PC-9 (cell line): Measurements from ENCODE around the gene E2F7. TPM values are rescaled to one million over a fixed set of nuclear protein-coding genes. Genes with fewer than 3 reads are reported as not detected.

Experiments
- BruUV-seq: library from RNA; stranded (reverse); fragments of 400-500 nt; replicated peaks from 2 replicates; lab custom pipeline; 2021; lab: Mats Ljungman, UMichigan
- CTCF ChIA-PET: fragments of 300-600 bp; sonication (Branson Sonifier 250); formaldehyde crosslinking; loops from one replicate; lab custom pipeline; 2022; ENCODE audit warnings: antibody characterized with exemption; lab: Charles Lee
- POLR2A ChIA-PET: fragments of 300-600 bp; sonication (Branson Sonifier 250); formaldehyde crosslinking; loops from one replicate; lab custom pipeline; 2022; ENCODE audit warnings: antibody characterized with exemption; ENCODE audit not compliant: unreplicated experiment; lab: Charles Lee
- DNase-seq, 2 experiments: peaks; one replicate each; pipeline versions ENCODE4 v3.0.0 to v3.0.0-alpha.2; 2015 to 2022; ENCODE audit warnings: mixed read lengths in 1 of 2
- H2AFZ ChIP-seq: fragments of 200-600 bp; sonication (generic); 2 replicates; pipeline ENCODE4 v1.8.1; 2017; ENCODE audit warnings: antibody characterized with exemption
- H3F3A ChIP-seq: fragments of 200-600 bp; sonication (generic); 2 replicates; pipeline ENCODE4 v1.8.1; 2017; ENCODE audit warnings: antibody characterized with exemption, mild to moderate bottlenecking, low read depth; ENCODE audit not compliant: insufficient read depth
- H3K27ac ChIP-seq: fragments of 200-600 bp; sonication (generic); 2 replicates; pipeline ENCODE4 v1.6.1; 2016; ENCODE audit warnings: mixed run types
- H3K27me3 ChIP-seq: fragments of 200-600 bp; sonication (generic); 2 replicates; pipeline ENCODE4 v1.6.1; 2016; ENCODE audit warnings: low read depth, mixed run types; ENCODE audit not compliant: insufficient read depth
- H3K36me3 ChIP-seq: fragments of 200-600 bp; sonication (generic); 2 replicates; pipeline ENCODE4 v1.6.1; 2016; ENCODE audit warnings: low read depth, mixed run types
- H3K4me1 ChIP-seq: fragments of 200-600 bp; sonication (generic); replicated peaks from 2 replicates; pipeline ENCODE4 v1.6.1; 2016; ENCODE audit warnings: mixed run types; ENCODE audit not compliant: insufficient read depth
- H3K4me2 ChIP-seq: fragments of 200-600 bp; sonication (generic); 2 replicates; pipeline ENCODE4 v1.6.1; 2017; ENCODE audit warnings: mixed run types
- H3K4me3 ChIP-seq: fragments of 200-600 bp; sonication (generic); 2 replicates; pipeline ENCODE4 v1.6.1; 2016; ENCODE audit warnings: mixed run types
- H3K79me2 ChIP-seq: fragments of 200-600 bp; sonication (generic); 2 replicates; pipeline ENCODE4 v1.6.1; 2017; ENCODE audit warnings: low read depth, mixed run types
- H3K9me2 ChIP-seq: fragments of 200-600 bp; sonication (generic); 2 replicates; pipeline ENCODE4 v1.8.1; 2017; ENCODE audit warnings: mild to moderate bottlenecking; ENCODE audit not compliant: insufficient read depth
- H3K9me3 ChIP-seq: fragments of 200-600 bp; sonication (generic); 2 replicates; pipeline ENCODE4 v1.8.1; 2016; ENCODE audit warnings: low read depth; ENCODE audit not compliant: insufficient read depth
- H4K20me1 ChIP-seq: fragments of 200-600 bp; sonication (generic); 2 replicates; pipeline ENCODE4 v1.8.1; 2017; ENCODE audit not compliant: insufficient read depth
- EZH2 ChIP-seq: fragments of 200-600 bp; sonication (generic); IDR thresholded peaks from 2 replicates; pipeline ENCODE4 v1.8.0; 2017; ENCODE audit warnings: antibody characterized with exemption, low read depth
- intact Hi-C: fragments of 100-400 bp; cut with micrococcal nuclease; formaldehyde crosslinking; loops from one replicate; pipeline ENCODE4 v1.10.0; 2022; ENCODE audit not compliant: unreplicated experiment
- total RNA-seq: library from RNA; stranded (reverse); gene quantifications from 2 replicates; pipeline ENCODE4 v1.2.3, GENCODE V29; 2021
- TF ChIP-seq, protein P1 (sequence below): fragments of 200-600 bp; sonication (generic); conservative IDR thresholded peaks from 2 replicates; pipeline ENCODE4 v1.6.1; 2017; ENCODE audit warnings: mixed run types, antibody characterized with exemption, mild to moderate bottlenecking, moderate library complexity

The E2F7 gene
- total RNA-seq, 1 experiment from 2014 or later = 14.6 TPM

DNA sequence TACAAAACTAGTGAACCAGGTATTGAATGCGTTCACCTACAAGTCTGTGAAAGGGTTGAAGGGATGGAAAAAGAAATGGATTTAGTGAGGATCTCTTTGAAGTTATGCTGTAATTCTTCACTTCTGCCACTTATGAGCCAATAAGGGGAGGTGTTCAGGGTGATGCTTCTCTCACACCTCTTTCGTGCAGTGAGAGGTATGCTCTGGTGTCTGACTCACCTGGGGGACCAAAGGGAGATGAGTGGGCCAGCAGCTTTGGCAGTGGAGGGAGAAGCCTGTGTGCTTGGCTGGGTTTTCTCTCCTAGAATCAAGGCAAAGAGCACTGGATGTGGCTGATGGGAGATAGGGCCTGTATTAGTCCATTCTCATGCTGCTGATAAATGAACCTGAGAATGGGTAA is 45.4 kb downstream of the E2F7 start:
- Histone ChIP-seq H4K20me1 (no peaks in the 10 kb centered on the region), H3K9me3 (no peaks in the 10 kb centered on the region), H3K4me1 (no peaks in the 10 kb centered on the region), H3K27me3 (no peaks in the 10 kb centered on the region), H3K27ac (no peak overlapping the region), H3K9me2 (no peaks in the 10 kb centered on the region), H3F3A (no peaks in the 10 kb centered on the region), H3K4me3 (no peak overlapping the region), H2AFZ (no peak overlapping the region), H3K4me2 (no peak overlapping the region), H3K79me2 (no peaks in the 10 kb centered on the region), H3K36me3 (no peaks in the 10 kb centered on the region)
- BruUV-seq = no TSS peak
- TF ChIP-seq EZH2 = no peak
- TF ChIP-seq, protein P1, sequence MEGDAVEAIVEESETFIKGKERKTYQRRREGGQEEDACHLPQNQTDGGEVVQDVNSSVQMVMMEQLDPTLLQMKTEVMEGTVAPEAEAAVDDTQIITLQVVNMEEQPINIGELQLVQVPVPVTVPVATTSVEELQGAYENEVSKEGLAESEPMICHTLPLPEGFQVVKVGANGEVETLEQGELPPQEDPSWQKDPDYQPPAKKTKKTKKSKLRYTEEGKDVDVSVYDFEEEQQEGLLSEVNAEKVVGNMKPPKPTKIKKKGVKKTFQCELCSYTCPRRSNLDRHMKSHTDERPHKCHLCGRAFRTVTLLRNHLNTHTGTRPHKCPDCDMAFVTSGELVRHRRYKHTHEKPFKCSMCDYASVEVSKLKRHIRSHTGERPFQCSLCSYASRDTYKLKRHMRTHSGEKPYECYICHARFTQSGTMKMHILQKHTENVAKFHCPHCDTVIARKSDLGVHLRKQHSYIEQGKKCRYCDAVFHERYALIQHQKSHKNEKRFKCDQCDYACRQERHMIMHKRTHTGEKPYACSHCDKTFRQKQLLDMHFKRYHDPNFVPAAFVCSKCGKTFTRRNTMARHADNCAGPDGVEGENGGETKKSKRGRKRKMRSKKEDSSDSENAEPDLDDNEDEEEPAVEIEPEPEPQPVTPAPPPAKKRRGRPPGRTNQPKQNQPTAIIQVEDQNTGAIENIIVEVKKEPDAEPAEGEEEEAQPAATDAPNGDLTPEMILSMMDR = no peak
- POLR2A ChIA-PET = interaction anchor here (0.7 kb wide), 1 partner anchor 828 kb away, joined by 4 read pairs; no protein-coding TSS in a partner anchor
- DNase-seq = no peak
- CTCF ChIA-PET = interaction anchor here (1.3 kb wide), 1 partner anchor 9 kb away, joined by 3 read pairs; no protein-coding TSS in a partner anchor
- intact Hi-C loops = no loop called here

DNA sequence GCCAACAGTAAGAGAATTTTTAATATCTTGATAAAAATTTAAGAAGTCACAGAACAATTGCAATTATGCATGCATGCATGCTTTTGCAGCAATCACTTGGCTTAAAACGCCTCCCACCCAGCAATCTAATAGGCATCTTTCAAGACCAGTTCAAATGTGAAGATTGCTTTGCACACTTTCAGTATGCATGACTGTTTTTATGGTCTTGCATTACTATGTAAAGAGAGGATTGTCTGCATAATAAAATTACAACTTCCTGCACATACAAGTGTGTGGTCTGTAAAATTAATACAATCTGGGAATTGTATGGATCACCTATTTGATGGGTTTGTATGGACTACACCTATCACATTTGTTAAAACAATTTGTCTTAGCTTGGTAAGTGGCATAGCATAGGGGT is 48.8 kb downstream of the E2F7 start:
- ChIA-PET POLR2A (no interaction called here), CTCF (no interaction called here)
- Histone ChIP-seq H3K27ac (no peak overlapping the region), H2AFZ (no peak overlapping the region), H3K27me3 (no peaks in the 10 kb centered on the region), H3K4me3 (no peak overlapping the region), H3K4me2 (no peak overlapping the region), H3K36me3 (no peaks in the 10 kb centered on the region), H4K20me1 (no peaks in the 10 kb centered on the region), H3K9me3 (no peaks in the 10 kb centered on the region), H3K4me1 (no peaks in the 10 kb centered on the region), H3K79me2 (no peaks in the 10 kb centered on the region), H3K9me2 (no peaks in the 10 kb centered on the region), H3F3A (no peaks in the 10 kb centered on the region)
- TF ChIP-seq EZH2 = no peak
- TF ChIP-seq, protein P1 = no peak
- no peak for DNase-seq
- BruUV-seq = no TSS peak
- intact Hi-C loops = no loop called here

DNA sequence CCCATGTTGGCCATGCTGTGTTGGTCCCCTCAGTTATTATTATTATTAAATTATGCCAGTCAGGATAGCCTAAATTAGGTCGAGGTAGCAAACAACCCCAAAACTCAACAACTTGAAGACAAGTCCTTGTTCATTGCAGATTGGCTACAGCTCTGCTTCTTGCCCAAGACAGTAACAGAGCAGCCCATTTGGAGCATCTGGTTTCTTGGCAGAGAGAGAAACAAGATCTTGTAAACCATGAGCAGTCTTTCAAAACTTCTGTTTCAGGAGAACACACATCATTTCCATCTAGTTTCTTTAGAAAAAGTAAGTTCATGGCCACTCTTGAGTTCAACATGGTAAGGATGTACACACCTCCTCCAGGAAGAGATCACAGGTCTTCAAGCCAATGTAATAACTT is 52.3 kb downstream of the E2F7 start:
- H2AFZ ChIP-seq = no peak overlapping the region
- intact Hi-C loops = loop anchor here (5.0 kb wide), 2 partner anchors 61 to 221 kb away; no protein-coding TSS in a partner anchor
- no peaks in the 10 kb centered on the region for H3K9me3 ChIP-seq
- no peaks in the 10 kb centered on the region for H3K79me2 ChIP-seq
- H3F3A ChIP-seq = no peaks in the 10 kb centered on the region
- ChIA-PET CTCF (no interaction called here), POLR2A (no interaction called here)
- no peak overlapping the region for H3K4me3 ChIP-seq
- BruUV-seq = no TSS peak
- no peak overlapping the region for H3K4me2 ChIP-seq
- H3K27ac ChIP-seq = no peak overlapping the region
- H3K36me3 ChIP-seq = no peaks in the 10 kb centered on the region
- H3K4me1 ChIP-seq = no peaks in the 10 kb centered on the region
- DNase-seq = no peak
- no peak for TF ChIP-seq EZH2
- no peaks in the 10 kb centered on the region for H3K9me2 ChIP-seq
- no peaks in the 10 kb centered on the region for H3K27me3 ChIP-seq
- H4K20me1 ChIP-seq = no peaks in the 10 kb centered on the region
